EH (cell line): Measurements from ENCODE around the gene PADI1.

Source experiments
- DNase-seq: peaks from one replicate; pipeline ENCODE4 v3.0.0-alpha.2; 2015; ENCODE audit warnings: low read depth

Gene PADI1

GRCh38 chr1:17181781-17182464 lies 23.0 kb upstream of the PADI1 start:
- DNase-seq = no peak

DNA sequence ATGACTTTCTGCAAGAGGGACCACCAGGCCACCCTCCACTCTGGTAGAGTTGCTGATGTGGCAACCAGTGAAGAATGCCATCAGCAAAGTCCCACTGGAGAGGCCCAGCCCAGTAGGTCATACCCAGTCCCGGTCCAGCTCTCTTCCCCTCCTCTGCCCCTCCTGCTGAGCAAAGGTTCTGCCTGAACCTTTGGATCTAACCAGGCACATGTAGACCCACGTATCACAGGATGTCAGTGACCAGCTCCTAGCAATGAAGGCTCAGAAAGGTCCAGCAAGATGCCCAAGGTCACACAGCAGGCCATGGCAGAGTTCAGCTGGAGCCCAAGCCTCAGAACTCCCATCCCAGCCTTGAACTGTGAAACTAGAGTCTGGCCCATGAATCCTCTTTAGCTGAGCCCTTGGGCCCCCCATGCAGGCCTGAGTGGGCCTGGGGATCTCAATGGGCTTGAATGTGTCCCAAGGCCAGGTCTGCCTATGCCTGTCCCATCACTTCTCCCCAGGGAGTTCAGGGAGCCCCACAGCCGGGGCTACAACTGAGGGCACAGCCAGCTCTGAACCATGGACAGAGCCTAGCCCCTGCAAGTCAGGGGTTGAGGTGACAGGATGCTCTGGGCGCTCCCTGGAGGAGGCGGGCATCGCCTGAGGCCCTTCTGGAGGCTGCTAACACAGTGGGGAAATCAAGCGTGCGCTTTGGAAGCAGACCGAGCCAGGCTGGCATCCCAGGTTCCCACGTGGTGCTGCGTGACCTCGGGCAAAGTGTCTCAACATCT lies 21.4 kb upstream of the PADI1 start:
- no peak for DNase-seq

DNA sequence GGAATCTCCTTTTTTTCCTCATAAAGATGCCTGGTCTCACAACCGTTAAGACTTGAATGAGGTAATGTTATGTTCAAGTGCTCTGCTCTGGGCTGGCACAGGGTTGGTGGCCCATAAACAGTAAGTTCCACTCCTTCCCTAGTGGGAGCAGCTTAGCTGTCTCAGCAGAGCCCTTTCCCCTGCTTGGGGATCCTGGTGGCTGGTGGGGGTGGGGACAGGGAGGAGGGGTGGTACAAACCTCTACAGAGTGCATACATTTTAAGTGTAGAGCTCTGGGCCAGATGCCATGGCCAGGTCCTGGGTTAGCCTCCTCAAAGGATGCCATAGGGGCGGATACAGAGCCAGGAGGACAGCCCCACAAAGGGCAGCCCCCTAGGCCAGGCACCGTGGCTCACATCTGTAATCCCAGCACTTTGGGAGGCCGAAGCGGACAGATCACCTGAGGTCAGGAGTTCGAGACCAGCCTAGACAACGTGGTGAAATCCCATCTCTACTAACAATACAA lies 20.7 kb upstream of the PADI1 start:
- no peak for DNase-seq

- no peak for DNase-seq
These were observed 20.0 kb upstream of the PADI1 start for GRCh38 chr1:17184822-17185484.

GRCh38 chr1:17185485-17185860 lies 19.5 kb upstream of the PADI1 start:
- no peak for DNase-seq

DNA sequence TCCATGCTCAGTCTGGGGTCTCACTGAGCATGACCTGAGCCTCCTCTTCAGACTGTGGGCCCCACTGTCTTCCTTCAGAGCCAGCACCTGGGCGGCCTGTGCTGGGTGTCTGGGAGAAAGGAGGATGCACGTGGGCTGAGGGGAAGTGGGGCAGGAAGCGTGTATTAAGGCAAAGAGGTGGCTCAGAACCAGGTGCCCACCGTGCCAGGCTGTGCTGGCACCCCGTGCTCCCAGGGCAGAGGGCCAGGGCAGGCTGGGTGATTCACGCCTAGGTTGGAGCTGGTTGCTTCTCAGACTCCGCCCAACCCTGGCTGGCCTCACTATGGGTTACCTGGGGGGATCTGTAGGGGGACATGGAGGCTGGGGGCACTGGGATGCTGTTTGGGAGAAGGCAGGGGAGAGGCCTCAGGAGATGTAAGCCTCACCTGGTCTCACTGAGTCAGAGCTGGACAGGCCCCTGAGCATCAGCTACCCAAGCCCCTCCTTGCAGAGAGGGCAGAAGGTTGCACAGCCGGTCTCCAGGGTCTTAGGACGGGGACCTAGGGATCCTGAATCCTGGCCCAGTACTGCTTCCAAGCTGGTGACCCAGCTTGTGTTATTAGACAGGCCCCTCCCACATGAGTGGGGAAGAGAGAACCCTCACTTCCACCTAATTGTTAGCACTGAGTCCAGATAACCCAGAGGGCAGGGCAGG lies 18.6 kb upstream of the PADI1 start:
- no peak for DNase-seq

DNA sequence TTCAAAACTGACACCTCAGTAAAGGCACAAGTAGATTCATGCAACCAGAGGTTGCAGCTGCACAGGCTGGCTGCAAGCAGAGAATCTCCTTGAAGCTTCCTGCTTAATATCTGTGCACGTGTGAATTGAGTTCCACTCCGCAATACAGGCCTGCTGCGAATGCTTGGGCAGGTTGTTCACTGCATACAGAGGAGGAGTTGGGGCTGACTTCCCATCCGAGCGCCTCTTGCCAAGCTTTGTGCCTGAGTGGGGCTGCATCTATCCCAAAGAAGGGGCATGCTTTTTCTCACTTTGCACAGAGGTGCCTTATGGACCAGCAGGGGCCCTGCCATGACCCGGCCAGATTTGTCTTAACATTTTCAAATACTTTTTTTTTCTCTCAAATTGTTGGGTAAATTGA lies 17.9 kb upstream of the PADI1 start:
- no peak for DNase-seq

- DNase-seq = no peak
These were observed 16.7 kb upstream of the PADI1 start for GRCh38 chr1:17188217-17188616.

DNA sequence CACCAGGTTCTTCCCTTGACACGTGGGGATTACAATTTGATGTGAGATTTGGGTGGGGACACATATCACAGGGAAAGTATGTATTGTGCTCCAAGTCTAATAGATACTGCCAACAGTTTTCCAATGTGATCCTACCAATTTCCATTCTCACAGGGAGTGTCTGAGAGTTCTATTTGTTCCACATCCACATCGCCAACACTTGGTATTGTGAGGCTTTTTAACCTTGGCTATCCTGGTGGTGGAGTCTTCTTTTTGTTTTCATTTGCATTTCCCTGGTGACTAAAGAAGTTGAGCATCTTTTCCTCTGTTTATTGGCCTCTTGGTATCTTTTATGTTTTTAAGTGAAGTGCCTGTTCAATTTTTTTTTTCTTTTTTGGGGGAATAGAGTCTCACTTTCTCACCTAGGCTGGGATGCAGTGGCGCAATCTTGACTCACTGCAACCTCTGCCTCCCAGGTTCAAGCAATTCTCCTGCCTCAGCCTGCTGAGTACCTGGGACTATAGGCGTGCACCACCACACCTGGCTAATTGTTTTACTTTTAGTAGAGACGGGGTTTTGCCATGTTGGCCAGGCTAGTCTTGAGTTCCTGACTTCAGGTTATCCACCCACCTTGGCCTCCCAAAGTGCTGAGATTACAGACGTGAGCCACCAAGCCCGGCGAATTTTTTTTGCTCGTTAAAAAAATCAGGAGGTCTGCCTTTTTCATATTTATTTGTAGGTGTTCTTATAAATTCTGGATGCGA lies 15.9 kb upstream of the PADI1 start:
- no peak for DNase-seq

DNA sequence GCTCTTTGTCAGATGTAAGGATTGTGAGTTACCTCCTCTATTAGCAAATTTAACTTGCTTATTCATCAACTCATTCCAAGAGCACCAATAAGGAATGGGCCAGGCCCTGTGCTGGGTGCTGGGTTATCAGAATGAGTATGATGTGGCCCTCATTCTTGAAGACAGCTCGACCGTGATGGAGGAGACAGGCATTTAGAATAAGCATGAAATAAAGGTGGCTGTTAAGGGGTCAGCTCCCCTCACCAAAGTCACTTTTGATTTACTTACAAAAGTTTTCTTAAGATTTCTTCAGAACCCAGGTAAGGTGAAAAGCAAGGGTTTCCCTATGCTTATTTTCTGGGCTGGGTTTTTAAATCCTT lies 15.3 kb upstream of the PADI1 start:
- DNase-seq = peak; percentile 73

- DNase-seq = peak; percentile 99
These were observed 14.6 kb upstream of the PADI1 start for GRCh38 chr1:17190010-17190995.

- no peak for DNase-seq
These were observed 13.0 kb upstream of the PADI1 start for GRCh38 chr1:17191990-17192242.

GRCh38 chr1:17192394-17193221 lies 12.3 kb upstream of the PADI1 start:
- DNase-seq = no peak

DNA sequence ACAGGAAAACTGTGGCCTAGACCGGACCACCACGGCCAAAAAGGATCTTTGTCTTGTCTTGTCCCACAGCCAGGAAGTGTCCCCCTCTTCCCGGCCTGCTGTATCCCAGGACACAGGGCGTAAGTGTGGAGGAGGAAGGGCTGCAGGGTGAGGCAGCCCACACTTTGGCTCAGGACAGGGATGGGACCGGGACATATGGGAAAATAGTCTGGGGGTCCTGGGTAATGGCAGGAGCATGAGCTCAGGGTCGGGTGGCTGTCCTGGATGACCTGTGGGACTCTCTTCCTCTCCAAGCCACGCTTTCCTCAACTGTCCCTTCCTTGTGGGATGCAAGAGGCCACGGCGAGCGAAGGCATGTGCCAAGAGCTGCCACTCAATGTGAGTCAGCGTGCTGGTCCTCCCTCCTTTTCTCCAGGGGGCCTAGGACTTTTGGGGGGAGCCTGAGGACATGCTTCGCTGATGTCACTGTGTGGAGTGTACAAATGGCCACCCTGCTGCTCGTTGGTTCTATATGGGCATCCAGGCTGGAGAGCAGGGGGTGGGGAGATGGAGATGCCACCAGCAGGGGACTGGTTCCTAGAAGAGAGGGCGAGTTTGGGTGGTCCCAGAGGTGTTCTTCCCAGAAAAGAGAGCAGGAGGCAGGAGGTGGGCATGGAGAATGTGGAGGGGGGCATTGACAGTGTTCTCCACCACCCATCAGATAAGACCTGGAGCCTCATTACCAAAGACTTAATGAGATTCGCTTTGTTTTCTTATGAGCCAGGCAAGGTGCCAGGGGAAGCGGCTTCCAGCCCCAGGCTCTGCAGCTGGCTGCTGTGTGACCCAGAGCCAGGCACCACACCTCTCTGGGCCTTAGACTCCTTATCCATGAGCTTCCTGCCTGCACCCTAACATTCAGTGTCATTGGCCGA lies 11.5 kb upstream of the PADI1 start:
- peak; percentile 35 for DNase-seq

GRCh38 chr1:17194133-17194475 lies 10.8 kb upstream of the PADI1 start:
- no peak for DNase-seq

DNA sequence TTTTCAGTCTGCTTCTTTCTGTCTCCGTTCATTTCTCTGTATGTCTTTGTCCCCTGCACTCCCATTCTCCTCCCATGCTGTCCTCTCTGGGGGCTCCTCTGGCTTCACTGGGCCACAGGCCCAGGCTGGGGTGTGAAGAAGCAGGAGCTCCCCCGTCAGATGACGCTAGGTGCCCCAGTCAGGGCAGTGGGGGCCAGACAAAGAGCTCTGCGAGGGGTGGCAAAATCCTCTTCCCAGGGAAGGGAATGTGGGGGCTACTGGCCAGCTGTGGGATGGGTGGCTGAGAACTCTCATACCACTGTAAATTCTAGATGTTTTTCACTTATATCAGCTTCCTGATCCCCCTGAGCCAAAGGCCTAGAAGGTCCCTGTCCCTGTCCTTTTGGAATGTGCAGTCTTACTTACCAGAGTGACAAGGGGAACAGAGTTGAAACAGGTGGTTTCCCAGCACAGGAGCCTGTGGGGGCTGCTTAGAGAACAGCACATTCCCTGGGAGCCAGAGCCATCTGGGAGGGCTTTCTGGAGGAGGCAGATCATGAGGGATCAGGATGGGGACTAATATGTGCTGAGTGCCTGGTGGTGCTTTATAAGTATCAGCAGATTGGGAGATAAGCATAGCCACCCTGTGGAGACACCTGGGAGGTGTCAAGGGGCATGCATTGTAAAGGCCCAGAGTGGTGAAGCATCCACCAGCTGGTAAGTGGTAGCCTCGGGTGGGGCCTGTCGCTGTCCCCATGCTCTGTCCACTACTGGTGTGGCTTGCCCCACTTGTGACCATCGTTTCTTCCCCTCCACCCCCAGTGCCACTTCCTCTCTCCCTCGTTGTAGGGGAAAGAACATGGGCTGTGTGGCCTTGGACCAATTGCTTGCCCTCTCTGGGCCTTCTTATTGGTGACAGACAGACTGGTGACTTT lies 10.1 kb upstream of the PADI1 start:
- DNase-seq = no peak

DNA sequence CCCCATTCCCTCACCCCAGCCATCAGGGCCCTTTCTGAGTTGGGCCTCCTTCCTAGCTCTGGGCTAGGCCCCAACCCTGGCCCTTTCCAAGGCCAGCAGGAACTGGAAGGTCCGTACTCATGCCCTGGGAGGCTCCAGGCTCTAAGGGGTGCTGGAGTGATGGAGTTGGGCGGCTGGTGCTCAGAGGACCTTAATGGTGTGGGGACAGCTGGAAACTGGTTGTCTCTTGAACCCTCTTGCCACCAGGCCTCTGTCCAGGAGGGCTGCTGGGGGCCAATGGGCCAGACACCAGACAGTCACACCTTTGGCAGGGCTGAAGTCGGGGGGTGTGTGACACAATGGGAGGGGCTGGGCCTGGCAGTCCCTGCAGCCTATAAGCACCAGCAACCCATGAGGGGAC lies 9.2 kb upstream of the PADI1 start:
- DNase-seq = no peak
